ELF-1 (cell line): ENCODE results near the gene NT5DC1.

Experiments
- DNase-seq: peaks from one replicate; pipeline ENCODE4 v3.0.0-alpha.2; 2016; ENCODE audit warnings: low read depth, low spot score

The NT5DC1 gene

DNA sequence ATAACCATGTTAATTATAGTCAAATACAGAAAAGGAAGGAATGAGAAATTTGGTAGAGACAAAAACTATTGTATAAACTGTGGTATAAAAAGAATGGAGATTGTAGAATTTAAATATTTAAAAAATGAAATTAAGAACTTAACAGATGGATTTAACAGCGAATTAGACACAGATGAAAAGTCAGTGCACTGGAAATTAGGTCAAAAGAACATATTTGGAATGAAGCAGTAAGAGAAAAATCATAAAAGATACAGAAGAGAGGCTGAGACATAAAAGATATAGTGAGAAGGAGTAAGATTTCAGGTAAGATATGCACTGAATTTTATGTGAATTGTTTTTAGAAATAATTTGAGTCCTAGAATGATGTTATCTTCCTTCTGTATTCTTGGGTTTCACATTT, 139.2 kb downstream of the NT5DC1 start:
- no peak for DNase-seq

DNA sequence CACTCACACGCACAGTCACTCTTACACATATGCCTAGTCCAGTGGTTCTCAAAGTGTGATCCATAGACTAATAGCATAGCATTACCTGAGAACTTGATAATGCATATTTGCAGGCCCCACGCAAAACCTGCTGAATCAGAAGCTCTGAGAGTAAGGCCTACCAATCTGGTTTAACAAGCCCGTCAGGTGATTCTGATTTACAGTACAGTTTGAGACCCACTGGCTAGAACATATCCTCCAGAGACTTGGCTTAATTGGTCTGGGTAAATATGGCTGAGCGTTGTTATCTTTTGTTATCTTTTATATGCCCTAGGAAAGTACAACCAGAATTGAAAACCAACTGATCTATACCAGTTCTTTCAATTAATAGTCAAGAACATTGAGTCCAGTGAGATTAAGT, 143.6 kb downstream of the NT5DC1 start:
- DNase-seq = peak; percentile 16

DNA sequence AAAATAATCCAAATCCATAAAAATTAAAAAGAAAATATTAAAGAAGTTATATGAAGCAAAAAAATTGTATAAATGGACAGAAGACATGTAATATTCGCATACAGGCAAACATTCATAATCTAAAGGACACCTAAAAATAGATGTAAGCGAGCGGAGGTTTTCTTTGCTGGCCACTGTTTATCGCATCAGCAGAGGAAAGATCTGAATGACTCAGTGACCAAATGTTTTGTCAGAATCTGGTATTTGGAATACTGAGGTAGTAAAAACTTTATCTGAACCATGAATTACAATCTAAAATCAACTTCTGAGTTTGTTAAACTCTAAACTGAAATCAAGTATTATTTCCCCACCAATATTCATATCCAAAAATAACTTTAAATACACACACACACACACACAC, 145.4 kb downstream of the NT5DC1 start:
- DNase-seq = no peak

DNA sequence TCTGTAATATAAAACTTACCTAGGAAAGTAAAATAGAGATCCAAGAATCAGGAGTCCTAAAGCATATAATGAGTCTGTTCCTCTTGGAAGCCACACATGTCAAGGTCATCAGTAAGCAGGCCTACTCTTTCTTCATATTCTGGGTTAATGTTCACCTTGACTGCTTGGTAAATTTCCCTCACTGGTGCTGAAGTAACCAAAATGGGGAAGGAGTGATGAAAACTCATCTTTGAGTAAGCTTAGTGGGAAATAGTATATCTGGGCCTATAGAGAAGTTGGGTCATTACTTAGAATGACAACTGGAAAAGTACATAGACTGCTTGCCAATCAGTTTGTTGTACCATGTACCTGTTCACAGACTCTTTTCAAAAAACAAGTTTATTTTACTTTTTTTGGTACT, 146.6 kb downstream of the NT5DC1 start:
- no peak for DNase-seq

- no peak for DNase-seq
Observed at GRCh38 chr6:116248577-116248976, 147.9 kb downstream of the NT5DC1 start.

GRCh38 chr6:116251568-116252384, 151.1 kb downstream of the NT5DC1 start:
- peak; percentile 37 for DNase-seq

DNA sequence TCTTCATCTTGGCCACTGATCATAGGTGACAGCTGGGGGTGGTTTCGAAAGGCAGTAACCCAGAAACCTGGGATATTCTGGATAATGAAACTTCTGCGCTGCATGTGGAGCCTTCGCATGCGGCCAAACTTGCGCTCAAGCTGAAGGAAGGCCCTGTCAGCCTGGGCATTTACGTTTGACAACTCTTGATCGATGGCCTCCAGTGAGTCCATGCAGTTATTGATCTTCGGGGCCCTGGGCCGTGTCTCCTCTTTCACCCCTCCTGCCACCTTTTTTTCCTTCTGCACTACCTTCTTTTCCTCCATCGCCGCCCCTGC, 152.5 kb downstream of the NT5DC1 start:
- DNase-seq = no peak

GRCh38 chr6:116253505-116254296, 153.0 kb downstream of the NT5DC1 start, which contains the start of gene TSPYL4:
TSS of gene TSPYL4 (minus strand) at chr6:116254075. CDS start at chr6:116254008, 67 bp downstream.
- peak; percentile 97 for DNase-seq

DNA sequence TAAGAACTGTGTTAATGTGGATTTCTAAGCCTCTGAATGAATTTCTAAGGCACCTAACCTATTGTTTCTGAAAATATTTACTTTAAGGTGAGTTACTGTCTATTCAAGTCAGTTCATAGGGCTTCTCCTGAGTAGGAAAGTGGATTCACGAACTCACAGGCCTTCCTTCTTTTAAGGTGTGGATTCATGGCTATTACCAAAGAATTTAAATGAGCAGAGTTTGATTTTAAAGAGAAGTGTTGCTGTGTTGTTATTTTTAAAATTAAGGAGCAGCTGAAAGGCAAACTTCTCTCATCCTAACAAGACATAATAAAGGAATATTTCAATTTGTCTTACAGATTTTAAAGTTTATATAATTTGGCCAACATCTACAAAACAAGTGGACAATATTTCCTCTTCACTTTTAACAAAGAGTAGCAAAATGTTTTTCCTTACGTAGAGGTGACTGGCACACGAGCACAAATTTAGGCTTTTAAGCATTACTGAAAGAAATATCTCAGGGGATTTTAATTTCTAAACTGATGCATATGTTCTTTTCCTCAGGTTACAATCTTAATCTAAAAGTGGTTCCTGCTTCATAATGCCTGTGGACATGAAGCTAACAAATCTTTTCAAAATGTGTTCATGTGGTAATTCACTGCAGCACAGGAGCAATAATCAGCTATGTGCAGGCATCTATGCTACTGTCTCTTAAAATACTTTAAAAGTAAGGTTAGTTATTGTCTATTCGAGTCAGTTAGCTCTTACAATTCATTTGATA, 153.8 kb downstream of the NT5DC1 start:
- DNase-seq = no peak

DNA sequence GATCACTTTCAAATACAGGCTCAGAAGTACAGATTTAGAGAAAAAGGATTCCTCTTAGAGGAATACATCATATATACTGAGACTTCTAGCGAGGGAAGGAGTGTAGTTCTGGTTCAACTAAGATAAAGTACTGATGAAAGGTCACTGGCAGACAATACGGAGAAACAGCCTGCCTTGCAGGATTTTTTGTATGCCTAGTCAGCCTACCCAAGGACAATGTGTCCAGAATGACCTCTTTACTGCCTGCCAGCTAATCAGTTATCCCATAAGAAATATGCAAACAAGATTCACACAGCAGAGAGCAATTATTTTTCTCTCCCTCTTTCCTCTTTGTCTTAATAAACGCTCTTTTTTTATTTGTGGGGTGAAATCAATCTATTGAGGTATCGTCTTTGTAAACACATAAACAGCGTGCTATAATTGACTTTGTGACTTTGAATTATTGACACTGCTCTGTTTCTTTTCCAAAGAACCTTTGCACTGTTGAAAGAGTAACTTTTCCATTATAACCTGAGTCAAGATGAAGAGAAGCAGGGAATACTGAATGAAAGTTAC, 154.7 kb downstream of the NT5DC1 start:
- DNase-seq = no peak

GRCh38 chr6:116256694-116257093, 156.0 kb downstream of the NT5DC1 start:
- no peak for DNase-seq

- DNase-seq = no peak
Observed at GRCh38 chr6:116258520-116258919, 157.9 kb downstream of the NT5DC1 start.

DNA sequence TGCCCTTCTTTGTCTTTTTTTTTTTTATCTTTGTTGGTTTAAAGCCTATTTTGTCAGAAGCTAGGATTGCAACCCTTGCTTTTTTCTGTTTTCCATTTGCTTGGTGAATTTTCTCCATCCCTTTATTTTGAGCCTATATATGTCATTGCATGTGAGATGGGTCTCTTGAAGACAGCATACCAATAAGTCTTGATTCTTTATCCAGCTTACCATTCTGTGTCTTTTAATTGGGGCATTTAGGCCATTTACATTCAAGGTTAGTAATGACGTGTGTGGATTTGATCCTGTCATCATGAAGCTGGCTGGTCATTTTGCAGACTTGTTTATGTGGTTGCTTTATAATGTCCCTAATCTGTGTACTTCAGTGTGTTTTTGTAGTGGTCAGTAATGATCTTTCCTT, 162.7 kb downstream of the NT5DC1 start:
- DNase-seq = no peak

- no peak for DNase-seq
Observed at GRCh38 chr6:116265041-116265829, 164.6 kb downstream of the NT5DC1 start.

DNA sequence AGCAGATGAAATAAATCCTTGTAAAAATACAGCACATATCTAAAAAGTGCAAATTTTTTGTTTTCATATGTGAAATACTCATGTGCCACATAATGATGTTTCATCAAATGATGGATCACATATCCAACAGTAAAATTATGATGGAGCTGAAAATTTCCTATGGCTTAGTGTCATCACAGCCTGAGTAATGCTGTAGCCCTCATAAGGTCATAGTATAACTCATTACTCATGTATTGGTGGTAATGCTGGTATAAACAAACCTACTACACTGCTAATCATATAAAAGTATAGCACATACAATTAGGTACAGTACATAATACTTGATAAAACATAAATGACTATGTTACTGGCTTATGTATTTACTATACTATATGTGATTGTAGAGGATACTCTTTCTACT, 166.2 kb downstream of the NT5DC1 start:
- DNase-seq = no peak

GRCh38 chr6:116267836-116268588, 167.4 kb downstream of the NT5DC1 start:
- no peak for DNase-seq

DNA sequence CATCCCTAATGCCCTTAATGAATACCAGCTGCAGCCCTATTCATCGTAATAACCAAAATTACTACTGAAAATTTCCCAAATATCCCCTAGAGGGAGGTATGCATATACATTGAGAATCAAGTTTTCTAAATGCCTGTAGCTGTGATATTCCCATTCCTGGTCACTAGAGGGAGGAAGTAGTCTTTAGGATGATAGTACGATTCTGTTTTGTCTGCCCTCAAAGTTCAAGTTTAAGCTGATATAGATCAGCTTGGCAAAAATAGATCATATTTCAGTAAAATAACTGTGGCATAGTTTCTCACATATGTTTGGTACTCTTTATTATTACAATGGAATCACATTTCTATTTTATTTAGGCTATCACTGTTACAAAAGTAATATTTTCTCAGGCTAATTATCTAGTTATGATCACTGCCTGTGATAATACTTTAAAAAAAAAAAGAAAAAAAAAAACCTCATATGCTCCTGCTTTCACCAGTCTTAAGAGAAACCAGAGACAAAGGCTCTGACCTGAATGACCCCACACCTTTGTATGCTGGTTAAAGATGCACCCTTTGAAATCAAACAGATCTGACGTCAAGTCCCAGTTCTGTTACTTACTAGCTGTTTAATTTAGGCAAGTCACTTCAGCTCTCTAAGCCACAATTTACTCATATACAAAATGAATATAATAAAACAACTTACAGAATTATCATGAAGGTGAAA, 168.1 kb downstream of the NT5DC1 start:
- DNase-seq = no peak

GRCh38 chr6:116271149-116271708, 170.6 kb downstream of the NT5DC1 start:
- peak; percentile 32 for DNase-seq

GRCh38 chr6:116277124-116277523, 176.5 kb downstream of the NT5DC1 start:
- no peak for DNase-seq

- DNase-seq = peak; percentile 11
Observed at GRCh38 chr6:116278481-116278829, 177.8 kb downstream of the NT5DC1 start.
